Liver (tissue), 3 donors: ENCODE results near the gene ATOH8.

ENCODE experiments used
- ATF3 ChIP-seq: IDR thresholded peaks from 2 replicates; pipeline ENCODE4 v1.6.1; 2016; ENCODE audit warnings: antibody characterized with exemption
- FOXA1 ChIP-seq: IDR thresholded peaks from 2 replicates; pipeline ENCODE4 v1.6.1; 2016; ENCODE audit warnings: antibody characterized with exemption
- GABPA ChIP-seq, 2 donors: IDR thresholded peaks in 1 of 2; conservative IDR thresholded peaks in 1 of 2; 2 replicates each; pipeline ENCODE4 v1.6.1; 2016; ENCODE audit warnings: antibody characterized with exemption in 2 of 2, mild to moderate bottlenecking in 1 of 2, moderate library complexity in 1 of 2
- HNF4G ChIP-seq: IDR thresholded peaks from 2 replicates; pipeline ENCODE4 v1.6.1; 2016; ENCODE audit warnings: antibody characterized with exemption
- RAD21 ChIP-seq, 2 donors: IDR thresholded peaks; 2 replicates each; pipeline ENCODE4 v1.6.1; 2016; ENCODE audit warnings: antibody characterized with exemption in 2 of 2, mild to moderate bottlenecking in 2 of 2
- REST ChIP-seq: IDR thresholded peaks from 2 replicates; pipeline ENCODE4 v1.6.1; 2016; ENCODE audit warnings: antibody characterized with exemption, mild to moderate bottlenecking
- TAF1 ChIP-seq: conservative IDR thresholded peaks from 2 replicates; pipeline ENCODE4 v1.6.1; 2016; ENCODE audit warnings: antibody characterized with exemption, mild to moderate bottlenecking
- TF ChIP-seq, protein P1 (sequence below): fragments of 150-350 bp; IDR thresholded peaks from 2 replicates; pipeline ENCODE4 v1.5.1; 2017; ENCODE audit warnings: improper control_type of control experiment, low read depth, low read length; ENCODE audit not compliant: missing input control
- donor health status: healthy.
- donor health status: healthy.

- no peak for TF ChIP-seq REST
- TF ChIP-seq, protein P1, sequence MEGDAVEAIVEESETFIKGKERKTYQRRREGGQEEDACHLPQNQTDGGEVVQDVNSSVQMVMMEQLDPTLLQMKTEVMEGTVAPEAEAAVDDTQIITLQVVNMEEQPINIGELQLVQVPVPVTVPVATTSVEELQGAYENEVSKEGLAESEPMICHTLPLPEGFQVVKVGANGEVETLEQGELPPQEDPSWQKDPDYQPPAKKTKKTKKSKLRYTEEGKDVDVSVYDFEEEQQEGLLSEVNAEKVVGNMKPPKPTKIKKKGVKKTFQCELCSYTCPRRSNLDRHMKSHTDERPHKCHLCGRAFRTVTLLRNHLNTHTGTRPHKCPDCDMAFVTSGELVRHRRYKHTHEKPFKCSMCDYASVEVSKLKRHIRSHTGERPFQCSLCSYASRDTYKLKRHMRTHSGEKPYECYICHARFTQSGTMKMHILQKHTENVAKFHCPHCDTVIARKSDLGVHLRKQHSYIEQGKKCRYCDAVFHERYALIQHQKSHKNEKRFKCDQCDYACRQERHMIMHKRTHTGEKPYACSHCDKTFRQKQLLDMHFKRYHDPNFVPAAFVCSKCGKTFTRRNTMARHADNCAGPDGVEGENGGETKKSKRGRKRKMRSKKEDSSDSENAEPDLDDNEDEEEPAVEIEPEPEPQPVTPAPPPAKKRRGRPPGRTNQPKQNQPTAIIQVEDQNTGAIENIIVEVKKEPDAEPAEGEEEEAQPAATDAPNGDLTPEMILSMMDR, result no peak
- TF ChIP-seq FOXA1, result no peak
- TF ChIP-seq ATF3, result peak; percentile 23
- no peak for TF ChIP-seq HNF4G
- no peak for TF ChIP-seq GABPA (IDR thresholded peaks at IDR 0.05 in 1 of 2, conservative IDR thresholded peaks at IDR 0.05 in 1 of 2)
- no peak for TF ChIP-seq TAF1
- no peak for TF ChIP-seq RAD21 (IDR thresholded peaks at IDR 0.05)
These were observed 16.3 kb upstream of the ATOH8 start for GRCh38 chr2:85737481-85737880.
